HepG2 (cell line): ENCODE measurements around the gene DTYMK. TPM values are rescaled to one million over a fixed set of nuclear protein-coding genes. Genes with fewer than 3 reads are reported as not detected.

Source experiments
- DR1 ChIP-seq: sonication (generic); formaldehyde crosslinking; IDR thresholded peaks from 2 replicates; pipeline ENCODE4 v1.8.0; 2021; ENCODE audit warnings: mild to moderate bottlenecking, missing genetic modification reagents, inconsistent platforms
- DRAP1 ChIP-seq: IDR thresholded peaks from 2 replicates; pipeline ENCODE4 v1.6.1; 2016; ENCODE audit warnings: missing genetic modification reagents, missing compliant biosample characterization
- ISX ChIP-seq: sonication (generic); formaldehyde crosslinking; conservative IDR thresholded peaks from 2 replicates; pipeline ENCODE4 v1.5.0; 2020; ENCODE audit warnings: missing genetic modification reagents
- MED8 ChIP-seq: sonication (generic); formaldehyde crosslinking; IDR thresholded peaks from 2 replicates; pipeline ENCODE4 v1.8.1; 2023; ENCODE audit warnings: mild to moderate bottlenecking, missing genetic modification reagents; ENCODE audit not compliant: insufficient replicate concordance
- MLX ChIP-seq: IDR thresholded peaks from 2 replicates; pipeline ENCODE4 v1.6.1; 2016
- MXI1 ChIP-seq: IDR thresholded peaks from 3 replicates; pipeline ENCODE4 v1.6.1; 2012; ENCODE audit warnings: low read depth, low read length, inconsistent platforms, borderline replicate concordance
- NFE2 ChIP-seq: sonication (generic); formaldehyde crosslinking; IDR thresholded peaks from 2 replicates; pipeline ENCODE4 v1.4.0; 2020; ENCODE audit warnings: missing genetic modification reagents
- NONO ChIP-seq, 2 experiments: fragments of 450-650 bp in 1 of 2; sonication (generic) in 1 of 2; formaldehyde crosslinking in 1 of 2; IDR thresholded peaks in 1 of 2; conservative IDR thresholded peaks in 1 of 2; 2 replicates each; pipeline versions ENCODE4 v1.6.1 to v1.8.0; 2017 to 2022; ENCODE audit warnings: mild to moderate bottlenecking in 1 of 2, missing genetic modification reagents in 1 of 2, moderate library complexity in 1 of 2
- RORA ChIP-seq: sonication (generic); formaldehyde crosslinking; IDR thresholded peaks from 2 replicates; pipeline ENCODE4 v1.5.0; 2020; ENCODE audit warnings: mild to moderate bottlenecking, missing genetic modification reagents, moderate library complexity
- SOX13 ChIP-seq, 3 experiments: fragments of 450-650 bp in 1 of 3; sonication (generic) in 1 of 3; formaldehyde crosslinking in 1 of 3; IDR thresholded peaks in 2 of 3; conservative IDR thresholded peaks in 1 of 3; 2 replicates each; pipeline versions ENCODE4 v1.5.0 to v1.6.1; 2016 to 2020; ENCODE audit warnings: antibody characterized with exemption in 1 of 3, mild to moderate bottlenecking in 1 of 3, missing compliant biosample characterization in 1 of 3, missing genetic modification reagents in 1 of 3, moderate library complexity in 1 of 3
- TEAD3 ChIP-seq: optimal IDR thresholded peaks from 2 replicates; pipeline ENCODE3; 2016; ENCODE audit warnings: borderline replicate concordance
- ZFYVE20 ChIP-seq: sonication (generic); formaldehyde crosslinking; IDR thresholded peaks from 2 replicates; pipeline ENCODE4 v1.8.0; 2023; ENCODE audit warnings: low read depth, mild to moderate bottlenecking, moderate library complexity, missing genetic modification reagents, borderline replicate concordance
- ZNF160 ChIP-seq: sonication (generic); formaldehyde crosslinking; IDR thresholded peaks from 2 replicates; pipeline ENCODE4 v1.8.0; 2022; ENCODE audit warnings: mild to moderate bottlenecking, inconsistent platforms, missing genetic modification reagents
- ZNF407 ChIP-seq: sonication (generic); formaldehyde crosslinking; IDR thresholded peaks from one replicate; pipeline ENCODE4 v1.5.1; 2020; ENCODE audit warnings: mild to moderate bottlenecking, missing genetic modification reagents; ENCODE audit errors: not compliant biosample characterization
- ZNF510 ChIP-seq: sonication (generic); formaldehyde crosslinking; IDR thresholded peaks from 2 replicates; pipeline ENCODE4 v1.4.0; 2020; ENCODE audit warnings: low read depth, mild to moderate bottlenecking, missing genetic modification reagents
- ZNF772 ChIP-seq: sonication (generic); formaldehyde crosslinking; IDR thresholded peaks from 2 replicates; pipeline ENCODE4 v1.5.0; 2020; ENCODE audit warnings: mild to moderate bottlenecking, missing genetic modification reagents
- ZNF777 ChIP-seq: sonication (generic); formaldehyde crosslinking; IDR thresholded peaks from 2 replicates; pipeline ENCODE4 v1.4.0; 2020; ENCODE audit warnings: missing genetic modification reagents
- polyA plus RNA-seq, 8 experiments: library from polyadenylated mRNA; depleted of rRNA in 3 of 8; stranded (reverse) in 7 of 8; unstranded in 1 of 8; fragments of >200 nt; fragmentation: Illumina TruSeq in 4 of 8; extraction: Trizol in 4 of 8; gene quantifications; 2 replicates each; pipeline versions ENCODE4 v1.2.1 to v1.2.3, GENCODE V29; 2011 to 2016; ENCODE audit warnings: low read depth in 4 of 8, missing spikeins in 1 of 8, mixed read lengths in 1 of 8; ENCODE audit not compliant: insufficient read depth in 1 of 8
- total RNA-seq, 5 experiments: library from RNA; depleted of rRNA; stranded (reverse); fragments of >200 nt; fragmentation: Illumina TruSeq; extraction: Trizol; gene quantifications; 2 replicates each; pipeline ENCODE4 v1.2.3, GENCODE V29; 2016; ENCODE audit warnings: low read depth in 1 of 5

The DTYMK gene
- total and polyA plus RNA-seq, 2 of the 13 experiments (the other 11 are each of a cell fraction or from before 2014, with no cell fraction given), result 57.5 to 134 TPM

- TF ChIP-seq ZNF407 (peak; percentile 85), NFE2 (no peak), TEAD3 (CRISPR knock-in tag) (peak; percentile 7), RORA (no peak), MXI1 (peak; percentile 85; the same call in 2 of the 3 replicates), NONO (IDR thresholded peaks at IDR 0.05) (no peak), NONO (CRISPR knock-in tag; conservative IDR thresholded peaks at IDR 0.05) (peak; percentile 94), ISX (0 out of 2 replicates have a peak, but pooled peaks have one; percentile 18), MED8 (CRISPR knock-in tag) (peak; percentile 76), ZNF772 (peak; percentile 70; the same call in 1 of the 2 replicates), ZNF160 (CRISPR knock-in tag) (peak; percentile 80; the same call in 1 of the 2 replicates), DRAP1 (CRISPR knock-in tag) (0 out of 2 replicates have a peak, but pooled peaks have one; percentile 32), DR1 (CRISPR knock-in tag) (peak; percentile 59; the same call in 1 of the 2 replicates), MLX (0 out of 2 replicates have a peak, but pooled peaks have one; percentile 16), ZNF510 (CRISPR knock-in tag) (peak; percentile 81; the same call in 1 of the 2 replicates), SOX13 (IDR thresholded peaks at IDR 0.05) (no peak), SOX13 (CRISPR knock-in tag; conservative IDR thresholded peaks at IDR 0.05 in 1 of 2, IDR thresholded peaks at IDR 0.05 in 1 of 2) (peak; percentile 36 to 57; a peak in 1 of 4 replicates), ZFYVE20 (peak; percentile 76), ZNF777 (CRISPR knock-in tag) (peak; percentile 86)
These were observed 15.0 kb upstream of the DTYMK start, which contains the start of gene ING5 (continued) for GRCh38 chr2:241701399-241702154.
